IPS DF 4.7 (cell line): ENCODE results near the gene MAPK9.

Source experiments
- DNase-seq: peaks from one replicate; pipeline ENCODE4 v3.0.0-alpha.2; 2013; ENCODE audit warnings: low spot score; ENCODE audit errors: extremely low read depth

MAPK9 gene

DNA sequence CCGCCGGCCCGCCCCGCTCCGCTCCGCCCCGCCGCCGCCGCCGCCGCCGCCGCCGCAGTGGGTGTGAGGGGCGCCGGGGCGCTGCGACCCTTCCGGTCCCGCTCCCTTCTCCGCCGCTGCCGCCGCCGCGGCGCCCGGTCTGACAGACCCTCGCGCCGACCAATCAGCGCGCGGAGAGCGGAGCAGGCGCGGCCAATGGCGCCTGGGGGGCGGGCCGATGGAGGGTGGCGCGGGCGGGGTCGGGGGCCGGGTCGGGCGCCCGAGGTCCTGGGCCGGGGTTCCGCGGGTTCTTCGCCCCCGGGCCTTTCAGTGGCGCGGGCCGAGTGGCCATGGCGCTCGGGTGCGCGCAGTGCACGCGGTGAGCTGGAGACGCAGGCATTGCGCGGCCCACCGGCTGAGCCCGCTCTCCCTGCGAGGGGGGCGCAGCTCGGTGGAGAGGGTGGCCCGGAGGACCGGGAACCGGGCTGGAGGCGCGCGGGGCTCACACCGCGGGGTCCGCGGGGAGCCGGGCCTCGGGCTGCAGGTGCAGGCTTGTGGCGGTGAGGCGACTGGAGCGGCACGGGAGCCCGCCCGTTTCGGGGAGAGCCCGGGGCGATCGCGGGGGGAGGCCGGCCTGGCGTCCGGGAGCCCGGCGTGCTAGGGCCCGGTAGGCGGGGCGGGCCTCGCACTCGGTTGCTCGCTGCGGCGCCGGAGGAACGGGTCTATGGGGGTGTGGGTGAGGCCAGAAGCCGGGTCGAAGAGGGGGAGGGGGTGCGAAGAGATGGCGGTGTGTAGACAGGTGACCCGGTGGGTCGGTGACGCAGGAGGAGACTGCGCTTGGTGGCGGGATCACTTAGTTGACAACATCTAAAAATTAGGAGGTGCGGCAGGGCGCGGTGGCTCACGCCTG is at the start of gene MAPK9:
TSS of gene MAPK9 (minus strand) at position 141 of the 889 bp plus-strand sequence. CDS start 11,522 bp downstream, outside the sequence.
- DNase-seq = no peak

DNA sequence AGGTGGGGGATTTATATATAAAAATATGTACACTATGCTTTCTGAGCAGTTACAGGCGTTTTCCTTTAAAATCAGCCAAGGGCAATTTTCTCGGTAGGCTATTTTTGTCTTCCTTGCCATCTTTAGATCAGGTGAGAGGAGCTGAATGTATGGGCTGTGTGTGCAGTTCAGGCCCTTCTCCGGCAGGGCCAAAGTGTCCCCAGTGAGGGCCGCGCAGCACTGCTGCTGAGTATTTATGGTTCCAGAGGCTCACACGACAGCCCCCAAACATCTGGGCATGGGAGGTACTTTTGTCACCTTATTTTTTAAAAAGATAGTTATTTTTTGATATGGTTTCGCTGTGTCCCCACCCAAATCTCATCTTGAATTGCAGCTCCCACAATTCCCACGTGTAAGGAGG is 49.7 kb upstream of the MAPK9 start:
- DNase-seq = no peak

GRCh38 chr5:180340856-180341255 is 49.0 kb upstream of the MAPK9 start:
- DNase-seq = no peak

DNA sequence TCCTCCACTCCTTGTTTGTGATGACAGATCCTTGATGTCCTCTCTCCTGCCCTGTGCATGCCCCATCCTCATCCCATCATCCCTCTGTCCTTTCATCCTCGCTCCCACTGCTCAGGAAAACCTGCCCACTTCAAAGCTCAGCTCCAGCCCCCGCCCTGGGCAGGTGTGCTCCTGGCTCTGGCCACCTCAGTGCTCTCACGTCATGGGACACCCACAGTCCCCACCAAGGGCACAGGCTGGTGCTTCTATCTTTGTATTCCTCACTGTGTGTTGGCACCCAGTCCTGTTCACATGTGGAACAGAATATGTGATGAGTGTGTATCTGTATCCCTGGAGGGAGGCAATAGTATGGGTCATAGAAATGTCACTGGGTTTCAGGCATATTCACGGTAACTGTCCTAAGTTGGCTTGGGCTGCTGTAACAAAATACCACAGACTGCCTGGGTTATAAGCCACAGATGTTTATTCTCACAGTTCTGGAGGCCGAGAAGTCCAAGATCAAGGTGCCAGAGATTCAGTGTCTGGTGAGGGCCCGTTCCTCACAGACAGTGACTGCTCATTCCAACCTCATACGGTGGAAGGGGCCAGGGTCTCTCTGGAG is 47.8 kb upstream of the MAPK9 start:
- no peak for DNase-seq

GRCh38 chr5:180338001-180338707 is 46.3 kb upstream of the MAPK9 start:
- no peak for DNase-seq

DNA sequence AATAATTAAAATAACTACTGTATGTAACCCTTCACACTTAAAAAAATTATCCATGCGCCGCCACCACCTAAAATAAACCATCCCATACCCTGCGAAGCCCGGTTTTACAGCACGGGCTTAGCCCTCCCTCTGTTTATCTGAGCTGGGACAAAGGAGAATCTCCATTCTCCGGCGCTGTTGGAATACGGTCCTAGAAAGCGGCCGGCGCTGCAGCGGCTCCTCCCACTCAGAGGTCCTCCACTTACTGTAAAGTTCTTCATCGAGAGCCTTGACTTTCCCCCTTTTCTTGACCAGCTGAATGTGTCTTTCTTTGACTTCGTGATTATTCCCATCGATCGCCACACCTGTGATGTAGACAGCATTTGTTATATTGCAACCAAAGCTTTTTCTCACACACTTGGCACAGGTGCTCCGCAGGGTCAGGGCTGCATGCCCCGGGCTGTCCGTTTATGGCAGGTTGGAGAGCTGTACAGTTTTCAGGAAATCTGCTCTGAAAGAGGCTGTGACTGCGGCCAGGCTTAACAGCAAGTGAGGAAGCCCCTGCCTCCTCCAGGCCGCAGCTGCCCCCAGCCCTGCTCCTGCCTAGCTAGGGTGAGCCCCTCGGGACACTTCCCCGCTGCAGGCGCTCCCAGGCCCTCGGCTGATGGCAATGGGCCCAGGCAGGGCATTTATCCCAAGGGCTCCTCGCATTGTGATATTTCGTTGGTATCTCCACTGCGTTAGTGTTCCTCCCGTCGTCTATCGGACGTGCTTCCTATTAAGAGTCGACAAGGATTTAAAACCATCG is 44.5 kb upstream of the MAPK9 start:
- no peak for DNase-seq

- no peak for DNase-seq
Measured at GRCh38 chr5:180335614-180336233, 43.8 kb upstream of the MAPK9 start.

DNA sequence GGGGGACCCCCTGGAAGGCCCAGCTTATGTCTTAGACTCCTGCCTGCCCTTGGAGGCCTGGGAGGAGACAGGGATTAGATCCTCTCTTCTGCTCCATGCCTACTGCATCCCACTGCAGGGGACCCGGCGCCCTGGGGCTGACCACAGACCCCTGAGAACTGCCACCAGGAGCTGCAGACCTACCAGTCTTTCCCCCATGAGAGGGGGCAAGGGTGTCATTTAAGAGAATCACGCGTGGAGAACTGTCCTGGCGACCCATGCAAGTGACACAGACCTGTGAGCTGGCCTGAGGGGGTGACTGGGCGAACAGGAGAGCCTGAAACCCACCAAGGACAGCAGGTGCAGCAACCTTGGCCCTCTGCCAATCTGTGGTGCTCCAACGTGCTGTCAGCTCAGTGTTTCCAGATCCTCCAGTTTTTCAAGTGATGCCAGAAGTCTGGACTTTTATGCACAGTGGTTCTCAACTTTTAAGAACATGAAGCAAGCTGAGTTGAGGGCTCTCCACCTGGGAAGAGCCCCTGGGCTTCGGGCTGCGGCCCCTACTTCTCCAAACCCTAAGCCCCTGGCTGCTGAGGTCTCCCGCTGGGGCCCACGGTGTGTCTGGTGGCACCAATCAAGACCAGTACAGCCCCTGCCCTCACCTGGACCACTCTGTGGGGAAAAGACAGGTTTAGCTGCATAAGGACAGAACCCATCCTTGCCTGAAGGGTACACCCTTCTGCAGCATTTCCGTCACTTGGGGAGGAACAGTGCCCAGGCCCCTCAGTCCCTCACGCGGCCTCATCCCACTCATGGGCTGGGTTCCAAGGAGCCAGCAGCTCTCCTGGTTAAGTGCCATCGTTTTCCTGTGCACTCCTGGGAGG is 43.1 kb upstream of the MAPK9 start:
- no peak for DNase-seq

DNA sequence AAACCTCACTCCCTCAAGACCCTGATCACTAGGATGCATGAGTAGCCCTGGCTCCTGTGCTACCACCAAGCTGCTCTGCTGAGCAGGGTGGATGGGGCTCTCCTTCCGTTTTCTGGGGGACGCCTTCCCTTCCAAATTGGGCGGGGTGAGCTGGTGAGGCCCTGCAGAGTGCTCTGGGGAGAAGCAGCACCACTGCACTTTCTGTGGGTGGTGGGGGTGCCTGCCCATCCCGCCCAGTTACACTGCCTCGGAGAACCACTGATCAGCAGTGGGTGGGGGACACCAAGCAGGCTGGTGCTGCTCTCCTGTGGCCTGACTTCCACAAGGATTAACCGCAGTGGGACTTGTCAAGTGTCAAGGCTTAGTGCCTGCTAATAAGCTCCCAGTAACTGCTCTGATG is 42.3 kb upstream of the MAPK9 start:
- DNase-seq = no peak

DNA sequence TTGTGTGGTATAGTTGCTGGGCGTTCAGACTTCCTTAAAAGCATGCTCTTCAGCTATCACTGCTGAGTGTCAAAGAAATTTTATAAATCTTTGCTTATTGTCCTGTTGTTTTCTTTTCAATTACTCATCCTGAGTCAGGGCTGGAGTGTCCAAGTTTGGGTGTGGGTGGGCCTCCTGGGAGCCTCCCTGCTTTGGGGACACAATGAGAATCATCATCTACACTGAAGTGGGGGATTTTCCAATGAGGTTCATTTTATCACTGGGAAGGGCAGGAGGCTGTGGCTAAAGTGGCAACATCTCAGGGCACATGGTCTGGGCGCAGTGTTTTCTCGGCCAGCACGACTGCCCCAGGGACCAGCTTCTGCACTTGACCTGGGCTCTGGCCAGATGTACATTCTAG is 41.8 kb upstream of the MAPK9 start:
- no peak for DNase-seq

GRCh38 chr5:180332861-180333260 is 41.0 kb upstream of the MAPK9 start:
- no peak for DNase-seq

- no peak for DNase-seq
Measured at GRCh38 chr5:180332051-180332517, 40.2 kb upstream of the MAPK9 start.

DNA sequence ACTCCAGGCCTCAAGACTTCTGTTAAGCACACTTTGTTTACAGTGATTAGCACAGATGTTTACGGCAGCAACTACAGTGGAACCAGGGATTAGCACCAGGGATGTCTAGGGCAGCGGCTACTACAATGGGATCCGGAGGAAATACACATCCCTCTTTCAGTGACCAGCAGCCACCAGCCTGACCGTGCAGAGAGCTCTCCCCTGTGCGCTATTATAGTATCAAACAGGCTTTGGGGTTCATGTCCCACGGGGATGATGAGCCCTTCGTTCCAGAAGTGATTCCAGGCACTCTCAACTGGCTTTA is 39.7 kb upstream of the MAPK9 start:
- DNase-seq = no peak

- DNase-seq = no peak
Measured at GRCh38 chr5:180330810-180331646, 39.1 kb upstream of the MAPK9 start.

- DNase-seq = no peak
Measured at GRCh38 chr5:180330270-180330648, 38.4 kb upstream of the MAPK9 start.

GRCh38 chr5:180329606-180330269 is 37.9 kb upstream of the MAPK9 start:
- no peak for DNase-seq

- no peak for DNase-seq
Measured at GRCh38 chr5:180329138-180329435, 37.2 kb upstream of the MAPK9 start.

DNA sequence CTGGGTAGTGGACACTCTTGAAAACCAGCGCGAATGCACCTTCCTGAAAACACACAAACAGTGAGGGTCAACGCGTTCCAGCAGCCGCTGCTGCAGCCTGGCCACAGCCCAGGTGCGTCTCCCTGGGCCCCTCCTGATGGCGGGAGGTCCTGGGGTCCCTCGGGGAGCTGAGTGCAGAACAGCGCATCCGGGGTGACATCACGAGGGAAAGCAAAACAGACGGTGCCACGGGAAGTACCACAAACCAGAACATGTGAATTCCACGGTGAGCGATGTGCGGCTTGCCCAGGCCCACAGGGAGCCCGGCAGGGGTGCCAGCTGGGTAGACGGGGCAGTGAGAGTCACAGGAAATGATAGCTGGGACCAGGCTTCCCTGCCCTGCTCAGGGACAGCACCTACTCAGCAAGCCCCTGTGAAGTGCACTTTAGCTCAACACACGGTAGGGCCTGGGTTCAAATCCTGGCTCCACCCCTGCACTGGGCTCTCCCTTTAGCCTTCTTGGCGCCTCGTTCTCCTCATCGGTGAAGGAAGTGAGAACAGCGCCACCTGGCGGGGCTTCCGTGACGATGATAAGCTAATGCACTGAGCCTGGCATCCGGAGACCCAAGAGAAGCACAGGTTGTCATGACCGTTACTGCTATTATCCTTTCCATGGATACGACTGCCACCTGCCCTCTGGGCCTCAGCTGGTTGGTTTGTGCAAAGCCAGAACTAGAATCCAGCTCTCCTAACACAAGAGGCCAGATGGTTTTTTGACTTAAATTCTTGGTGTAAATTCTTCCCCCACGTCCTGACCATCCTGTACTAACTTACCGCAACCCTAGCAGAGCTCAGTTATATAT is 36.6 kb upstream of the MAPK9 start:
- no peak for DNase-seq
